HG03196 (cell line): Measurements from ENCODE around the gene DPEP1.
"Not testable (repeated sequence)": the region's sequence is repeated elsewhere in the genome, so short reads cannot be mapped to it uniquely, and the experiment has no call there.

ENCODE experiments used
- ATAC-seq: cut with Tn5 transposase; IDR thresholded peaks from one replicate; pipeline ENCODE4 v1.9.1; 2021; ENCODE audit not compliant: unreplicated experiment

Gene DPEP1

DNA sequence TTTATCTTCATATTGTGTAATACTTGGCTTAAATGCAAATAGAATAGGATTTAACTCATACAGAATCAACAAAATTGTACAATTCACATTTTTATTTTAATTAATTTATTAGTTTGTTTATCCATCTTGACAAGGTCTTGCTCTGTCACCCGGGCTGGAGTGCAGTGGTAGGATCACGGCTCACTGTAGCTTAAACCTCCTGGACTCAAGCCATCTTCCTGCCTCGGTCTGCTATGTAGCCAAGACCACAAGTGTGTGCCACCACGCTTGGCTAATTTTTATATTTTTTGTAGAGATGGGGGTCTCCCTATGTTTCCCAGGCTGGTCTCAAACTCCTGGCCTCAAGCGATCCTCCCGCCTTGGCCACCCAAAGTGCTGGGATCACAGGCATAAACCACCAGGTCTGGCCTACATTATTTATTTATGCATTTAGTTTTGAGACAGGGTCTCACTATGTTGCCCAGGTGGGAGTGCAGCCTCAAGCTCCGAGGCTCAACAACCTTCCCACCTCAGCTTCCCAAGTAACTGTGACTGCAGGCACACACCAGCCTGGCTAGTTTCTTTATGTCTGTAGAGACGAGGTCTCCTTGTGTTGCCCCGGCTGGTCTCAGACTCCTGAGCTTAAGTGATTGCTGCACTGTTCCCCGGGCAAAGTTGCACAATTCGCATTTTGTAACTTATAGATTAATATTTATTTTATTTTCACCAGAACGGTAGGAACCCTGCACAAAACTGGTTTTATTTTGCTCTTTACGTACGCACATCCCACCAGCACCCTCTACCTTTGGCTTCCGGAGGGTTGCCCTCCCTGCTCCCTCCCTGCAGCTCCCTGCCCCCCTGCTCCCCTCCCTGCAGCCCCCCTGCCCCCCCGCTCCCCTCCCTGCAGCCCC lies 4.9 kb downstream of the DPEP1 start:
- no peak for ATAC-seq

DNA sequence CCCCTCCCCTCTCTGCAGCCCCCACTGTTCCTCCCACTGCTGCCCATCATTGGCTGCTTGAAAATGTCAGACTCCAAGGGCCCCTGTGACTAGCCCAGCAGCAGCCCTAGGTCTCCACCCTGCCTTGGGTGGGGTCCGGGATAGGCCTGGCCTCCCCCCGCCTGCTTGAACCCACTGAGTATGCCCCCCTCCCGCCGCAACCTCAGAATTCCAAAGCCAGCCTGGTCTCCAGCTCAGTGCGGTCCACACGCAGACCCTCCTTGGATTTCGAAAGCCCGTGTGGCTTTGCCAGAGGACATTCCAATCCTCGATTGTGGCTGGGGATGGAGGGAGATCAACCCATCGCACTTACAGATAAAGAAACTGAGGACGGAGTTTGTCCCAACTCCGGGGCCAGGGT lies 6.4 kb downstream of the DPEP1 start:
- no peak for ATAC-seq

DNA sequence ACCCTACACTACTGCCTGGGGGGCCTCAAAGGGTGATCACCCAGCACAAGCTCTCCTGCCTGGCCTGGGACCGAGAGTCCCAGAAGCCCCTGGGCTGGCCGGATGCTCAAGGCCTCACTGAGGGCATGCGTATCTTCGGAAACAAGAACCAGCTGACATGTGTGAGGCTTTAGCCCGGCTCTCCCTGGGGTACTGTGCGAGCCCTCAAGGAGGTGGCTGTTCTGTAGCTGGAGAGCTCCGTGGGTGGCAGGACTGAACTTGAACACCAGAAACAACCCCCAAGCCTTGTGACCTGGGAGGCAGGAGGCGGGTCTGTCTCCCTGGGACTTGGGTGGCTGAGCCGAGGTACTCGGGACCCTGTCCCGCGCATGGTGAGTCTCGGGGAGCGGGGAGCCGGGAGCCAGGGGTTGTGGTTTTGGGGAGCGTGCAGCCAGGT lies 7.0 kb downstream of the DPEP1 start:
- no peak for ATAC-seq

DNA sequence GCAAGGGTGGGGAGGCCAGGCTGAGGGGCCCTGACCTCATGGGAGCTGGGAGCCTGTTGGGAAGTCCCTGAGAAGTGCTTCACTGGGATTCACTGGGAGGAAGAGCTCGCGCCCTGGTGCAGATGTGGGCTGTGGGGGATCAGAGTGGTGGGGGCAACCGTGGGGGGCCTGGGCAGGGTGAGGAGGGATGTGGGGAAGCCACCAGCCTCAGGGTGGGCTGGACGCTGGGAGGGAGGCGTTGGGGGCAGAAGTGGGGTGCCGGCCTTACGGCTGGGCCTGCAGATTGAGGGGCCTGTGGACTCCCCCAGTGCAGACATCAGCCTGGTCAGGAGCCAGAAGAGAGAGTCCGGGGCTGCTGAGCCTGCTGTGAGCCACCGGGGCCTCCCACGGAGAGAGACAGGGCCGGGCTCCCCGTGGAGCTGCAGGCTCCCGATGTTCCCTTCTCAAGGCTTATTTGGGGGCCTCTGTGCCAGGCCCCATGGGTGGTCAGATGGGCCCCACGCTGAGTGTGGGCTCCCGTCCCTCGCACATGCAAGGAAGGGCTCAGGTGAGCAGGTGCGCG lies 7.8 kb downstream of the DPEP1 start:
- no peak for ATAC-seq

DNA sequence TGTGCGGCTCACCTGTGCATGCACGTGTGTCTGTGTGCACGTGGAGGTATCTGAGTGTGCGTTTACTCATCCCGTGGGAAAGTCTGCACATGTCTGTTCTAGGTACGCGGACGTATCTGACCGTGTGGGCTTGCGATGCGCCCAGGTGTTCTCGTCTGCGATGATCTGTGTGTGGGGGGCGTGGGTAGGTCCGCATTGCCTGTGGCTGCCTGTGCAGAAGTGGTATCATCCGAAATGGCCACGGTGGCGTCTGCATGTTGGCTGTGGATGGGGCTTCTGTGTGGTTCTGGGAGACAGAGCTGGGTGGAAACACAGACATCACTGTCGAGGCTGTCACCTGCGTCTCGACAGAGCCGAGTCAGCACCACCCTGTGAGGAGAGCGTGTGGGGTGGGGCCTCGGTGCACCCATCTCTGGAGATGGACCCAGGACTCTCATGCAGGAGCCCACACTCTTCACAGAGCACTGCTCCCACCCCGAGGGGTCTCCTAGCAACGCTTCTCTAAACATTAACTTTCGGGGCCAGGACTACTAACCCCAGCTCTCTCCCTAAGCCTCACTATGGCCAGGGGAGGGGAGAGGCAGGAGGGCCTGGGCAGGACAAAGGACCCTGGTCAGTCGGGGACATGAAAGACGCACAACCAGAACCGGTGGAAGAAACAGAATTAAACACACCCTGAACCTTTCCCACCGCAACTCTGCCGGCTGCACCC lies 8.4 kb downstream of the DPEP1 start:
- no peak for ATAC-seq

DNA sequence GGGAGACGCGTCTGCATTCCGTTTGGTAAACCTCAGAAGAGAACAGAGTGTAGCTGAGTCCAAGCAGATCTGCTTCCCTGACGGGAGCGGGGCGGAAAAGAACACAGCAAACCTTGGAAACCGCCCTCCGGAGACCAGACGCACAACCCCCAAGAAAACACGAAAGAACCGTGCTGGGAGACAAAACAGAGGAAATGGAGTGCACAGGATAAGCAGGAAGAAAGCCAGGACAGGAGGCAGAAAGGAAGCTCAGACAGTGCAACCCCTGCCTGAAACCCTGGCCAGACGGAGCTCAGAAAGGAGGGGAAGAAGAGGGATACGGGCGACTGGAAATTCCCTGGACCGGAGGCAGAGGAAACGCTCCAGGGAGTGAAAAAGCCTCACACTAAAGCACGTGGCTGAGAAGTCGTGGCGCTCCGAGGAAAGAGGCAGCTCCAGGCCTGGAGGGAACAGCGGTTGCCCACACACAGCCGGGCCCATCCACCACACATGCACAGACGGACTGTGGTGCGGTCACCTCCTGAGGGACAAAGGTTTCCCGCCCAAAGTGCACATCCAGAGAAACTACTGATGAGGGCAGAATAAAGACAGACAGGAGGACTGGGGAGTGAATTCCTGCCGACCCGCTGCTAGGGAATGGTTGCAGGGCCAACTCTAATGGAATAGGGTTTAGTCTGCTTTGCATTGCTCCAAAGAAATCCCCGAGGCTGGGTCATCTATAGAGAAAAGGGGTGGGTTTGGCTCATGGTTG lies 10.2 kb downstream of the DPEP1 start:
- no peak for ATAC-seq

DNA sequence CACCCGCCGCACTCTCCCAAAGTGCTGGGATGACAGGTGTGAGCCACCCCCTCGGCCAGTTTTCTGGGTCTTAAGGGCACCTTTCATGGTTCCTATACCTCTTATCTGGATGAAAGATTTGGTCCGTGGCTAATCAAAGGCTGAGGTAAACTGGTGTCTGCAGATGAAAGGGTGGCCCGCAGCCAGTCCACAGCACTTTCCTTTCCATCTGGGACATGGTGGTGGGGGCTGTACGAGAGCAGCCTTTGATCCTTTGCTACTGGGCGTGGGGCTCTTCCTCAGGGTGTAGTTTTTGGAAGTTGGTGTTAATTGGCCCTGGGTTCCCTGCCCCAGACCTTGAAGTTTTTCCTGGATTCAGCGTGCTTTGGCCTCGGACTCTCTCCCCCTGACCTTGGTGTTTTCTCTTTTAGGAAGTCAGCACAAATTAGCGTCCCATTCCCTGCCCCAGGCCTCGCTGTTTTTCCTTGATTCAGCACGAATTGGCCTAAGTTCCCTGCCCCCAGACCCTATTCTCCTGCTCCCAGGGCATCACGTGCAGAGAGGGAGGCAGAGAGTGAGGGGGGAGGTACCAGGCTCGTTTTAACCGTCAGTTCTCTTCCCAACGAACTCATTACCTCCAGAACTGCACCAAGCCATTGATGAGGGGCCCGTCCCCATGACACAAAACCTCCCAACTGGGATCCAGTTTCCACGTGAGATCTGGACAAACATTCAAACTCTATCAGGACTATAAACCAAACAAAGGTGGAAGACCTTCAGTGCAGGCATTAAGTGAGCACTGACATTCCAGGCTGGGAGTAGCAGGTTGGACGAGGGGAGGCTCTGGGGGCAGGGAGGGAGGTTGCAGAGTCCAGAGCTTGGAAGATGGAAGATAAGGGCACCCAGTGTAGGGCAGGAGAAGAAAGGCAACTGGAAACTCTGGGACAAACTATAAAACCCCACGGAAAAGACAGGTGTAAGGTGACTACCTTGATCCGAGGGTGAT lies 11.6 kb downstream of the DPEP1 start:
- ATAC-seq, result no peak

DNA sequence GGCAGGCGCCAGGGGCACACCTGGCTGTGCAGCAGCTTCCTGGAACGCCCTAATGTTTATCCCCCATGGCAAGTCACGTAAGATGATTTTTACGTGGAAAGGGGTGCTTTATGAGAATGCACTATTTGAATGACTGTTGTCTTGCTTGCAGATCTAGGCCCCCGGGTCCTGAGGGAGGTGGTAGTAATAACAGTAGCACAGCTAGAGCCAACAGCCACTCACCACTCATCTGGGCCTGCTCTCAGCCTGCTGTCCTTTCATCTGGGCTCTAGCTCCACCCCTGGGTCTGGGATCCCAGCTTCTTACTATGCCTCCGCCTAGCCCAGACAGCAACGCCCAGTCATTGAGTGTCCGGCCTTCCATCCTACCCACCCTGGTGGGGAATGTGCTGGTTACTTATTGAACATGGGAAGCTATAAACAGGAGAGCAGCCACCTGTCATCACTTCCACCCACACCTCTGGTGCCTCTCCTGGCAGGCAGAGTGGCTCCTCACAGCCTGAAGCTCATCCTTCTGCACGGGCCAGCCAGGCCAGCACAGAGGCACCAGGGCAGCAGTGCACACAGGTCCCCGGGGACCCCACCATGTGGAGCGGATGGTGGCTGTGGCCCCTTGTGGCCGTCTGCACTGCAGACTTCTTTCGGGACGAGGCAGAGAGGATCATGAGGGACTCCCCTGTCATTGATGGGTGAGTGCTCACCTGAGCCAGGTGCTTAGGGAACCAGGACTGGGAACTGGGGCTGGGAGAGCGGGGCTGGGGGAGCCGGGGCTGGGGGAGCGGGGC lies 16.6 kb downstream of the DPEP1 start:
- no peak for ATAC-seq

DNA sequence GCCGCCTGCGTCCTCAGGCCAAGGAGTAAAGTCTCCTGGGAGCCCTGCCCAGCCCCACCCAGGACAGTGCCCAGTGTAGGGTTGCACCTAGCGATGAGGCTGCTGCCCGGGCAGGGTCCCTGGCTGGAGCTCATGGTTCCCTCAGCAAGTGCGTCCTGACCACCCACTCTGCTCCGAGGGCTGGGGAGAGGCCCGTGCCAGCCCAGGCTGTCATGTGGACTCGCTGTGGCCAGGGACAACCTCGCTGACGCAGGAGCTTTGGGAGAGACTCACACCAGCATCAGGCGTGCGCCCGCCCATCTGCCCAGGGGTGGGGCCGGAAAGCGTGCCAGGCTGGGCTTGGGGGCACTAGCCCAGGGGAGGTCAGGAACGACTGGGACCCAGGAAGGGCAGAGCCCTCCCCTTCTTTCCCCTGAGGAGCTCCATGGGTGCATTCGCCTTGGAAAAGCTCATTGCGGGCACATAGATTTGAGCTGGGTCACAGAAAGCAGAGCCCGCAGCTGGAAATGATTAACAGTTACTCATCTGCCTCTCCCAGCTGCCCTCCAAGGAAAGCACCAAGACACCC lies 19.7 kb downstream of the DPEP1 start:
- ATAC-seq, result no peak

DNA sequence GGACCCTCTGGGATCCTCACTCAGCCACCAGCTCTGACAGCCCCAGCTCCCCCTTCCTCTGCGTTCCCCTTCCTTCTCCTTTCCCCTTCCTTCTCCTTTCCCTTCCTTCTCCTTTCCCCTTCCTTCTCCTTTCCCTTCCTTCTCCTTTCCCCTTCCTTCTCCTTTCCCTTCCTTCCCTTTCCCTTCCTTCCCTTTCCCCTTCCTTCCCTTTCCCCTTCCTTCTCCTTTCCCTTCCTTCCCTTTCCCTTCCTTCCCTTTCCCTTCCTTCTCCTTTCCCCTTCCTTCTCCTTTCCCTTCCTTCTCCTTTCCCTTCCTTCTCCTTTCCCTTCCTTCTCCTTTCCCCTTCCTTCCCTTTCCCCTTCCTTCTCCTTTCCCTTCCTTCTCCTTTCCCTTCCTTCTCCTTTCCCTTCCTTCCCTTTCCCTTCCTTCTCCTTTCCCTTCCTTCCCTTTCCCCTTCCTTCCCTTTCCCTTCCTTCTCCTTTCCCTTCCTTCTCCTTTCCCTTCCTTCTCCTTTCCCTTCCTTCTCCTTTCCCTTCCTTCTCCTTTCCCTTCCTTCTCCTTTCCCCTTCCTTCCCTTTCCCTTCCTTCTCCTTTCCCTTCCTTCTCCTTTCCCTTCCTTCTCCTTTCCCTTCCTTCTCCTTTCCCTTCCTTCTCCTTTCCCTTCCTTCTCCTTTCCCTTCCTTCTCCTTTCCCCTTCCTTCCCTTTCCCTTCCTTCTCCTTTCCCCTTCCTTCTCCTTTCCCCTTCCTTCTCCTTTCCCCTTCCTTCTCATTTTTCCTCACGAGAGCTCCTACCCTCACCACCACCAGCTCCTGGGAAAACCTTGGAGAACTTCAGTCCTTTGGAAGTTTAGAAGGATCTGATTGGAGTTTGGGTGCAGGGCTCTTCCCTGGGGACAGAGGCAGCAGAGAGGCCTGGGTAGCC lies 21.3 kb downstream of the DPEP1 start:
- ATAC-seq, result not testable (repeated sequence)

DNA sequence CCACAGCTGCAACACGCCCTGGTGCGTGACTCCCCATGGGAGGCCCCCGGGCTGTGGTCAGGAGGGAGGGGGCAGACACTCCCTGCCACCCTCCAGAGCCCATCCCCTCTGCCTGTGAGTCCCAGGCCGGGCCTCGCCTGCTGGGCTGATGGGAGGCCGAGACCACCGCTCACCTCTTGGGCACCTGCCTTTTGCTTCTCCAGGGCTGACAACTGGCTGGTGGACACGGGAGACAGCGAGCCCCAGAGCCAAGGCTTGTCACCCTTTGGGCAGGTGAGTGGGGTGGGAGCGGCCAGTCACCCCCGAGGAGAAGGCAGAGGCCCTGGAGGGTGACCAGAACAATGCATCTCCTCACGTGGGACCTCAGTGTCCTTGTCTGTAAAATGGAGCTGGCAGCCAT lies 23.2 kb downstream of the DPEP1 start:
- ATAC-seq, result no peak

DNA sequence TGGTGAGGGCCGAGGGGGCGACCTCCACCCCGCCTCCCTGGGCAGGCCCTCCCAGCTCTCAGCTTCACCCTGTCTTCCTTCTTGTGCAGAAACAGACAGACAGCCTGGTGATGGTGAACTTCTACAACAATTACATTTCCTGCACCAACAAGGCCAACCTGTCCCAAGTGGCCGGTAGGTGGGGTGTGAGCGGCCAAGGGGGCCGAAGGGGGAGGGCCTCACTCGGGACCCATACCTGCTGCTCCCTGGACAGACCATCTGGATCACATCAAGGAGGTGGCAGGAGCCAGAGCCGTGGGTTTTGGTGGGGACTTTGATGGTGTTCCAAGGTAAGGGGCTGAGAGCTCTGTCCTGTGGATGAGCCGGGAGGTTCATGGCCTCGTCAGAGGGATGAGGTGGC lies 23.9 kb downstream of the DPEP1 start:
- ATAC-seq, result no peak

DNA sequence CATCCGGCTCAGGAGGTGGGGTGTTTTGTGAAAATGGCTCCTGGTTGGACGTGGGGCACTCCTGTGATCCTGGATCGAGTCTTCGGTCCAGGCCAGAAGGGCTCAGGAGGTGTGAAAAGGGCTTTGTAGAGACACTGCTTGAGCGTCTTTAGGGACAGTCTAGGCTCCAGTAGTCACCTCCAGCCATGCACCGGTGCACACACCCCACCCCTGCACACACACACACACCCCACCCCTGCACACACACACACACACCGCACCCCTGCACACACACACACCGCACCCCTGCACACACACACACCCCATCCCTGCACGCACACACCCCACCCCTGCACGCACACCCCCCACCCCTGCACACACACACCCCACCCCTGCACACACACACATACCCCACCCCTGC lies 25.0 kb downstream of the DPEP1 start:
- no peak for ATAC-seq

DNA sequence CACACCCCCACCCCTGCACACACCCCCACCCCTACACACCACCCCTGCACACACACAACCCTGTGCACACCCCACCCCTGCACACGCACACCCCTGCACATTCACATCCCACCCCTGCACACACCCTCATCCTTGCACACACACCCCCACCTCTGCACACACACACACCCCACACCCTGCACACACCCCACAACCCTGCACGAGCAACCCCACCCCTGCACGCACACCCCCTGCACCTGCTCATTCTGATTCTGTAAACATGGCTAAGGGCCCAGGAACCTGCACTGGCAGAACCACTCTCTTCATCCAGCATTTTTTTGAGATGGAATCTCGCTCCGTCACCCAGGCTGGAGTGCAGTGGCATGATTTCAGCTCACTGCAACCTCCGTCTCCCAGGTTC lies 25.9 kb downstream of the DPEP1 start:
- no peak for ATAC-seq

DNA sequence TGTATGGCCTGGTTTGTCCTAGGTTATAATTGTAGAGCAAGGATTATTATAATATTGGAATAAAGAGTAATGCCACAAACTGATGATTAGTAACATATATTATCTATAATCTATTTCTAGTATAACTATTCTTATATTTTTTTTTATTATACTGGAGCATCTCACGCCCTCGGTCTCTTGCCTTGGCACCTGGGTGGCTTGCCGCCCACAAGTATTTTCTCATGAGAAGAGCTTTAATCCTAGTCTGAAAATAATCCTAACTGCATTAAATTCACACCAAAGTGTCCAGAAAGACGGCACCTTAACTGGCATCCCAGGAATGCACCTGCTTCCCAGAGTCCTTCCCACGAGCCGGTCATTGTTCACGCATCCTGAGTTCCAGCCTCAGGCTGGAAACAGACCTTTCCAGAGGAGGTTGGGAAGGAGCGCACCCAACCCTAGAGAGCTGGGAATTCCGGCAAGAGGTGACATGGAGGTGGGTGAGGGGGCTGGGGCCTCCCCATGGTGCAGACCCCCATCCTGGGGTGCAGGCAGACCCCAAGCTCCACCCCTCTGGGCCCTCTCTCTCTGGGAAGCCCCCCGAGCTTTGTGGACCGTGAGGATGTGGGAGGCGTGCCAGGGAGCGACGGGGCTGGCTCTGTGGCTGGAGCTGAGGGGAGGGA lies 28.1 kb downstream of the DPEP1 start:
- no peak for ATAC-seq

DNA sequence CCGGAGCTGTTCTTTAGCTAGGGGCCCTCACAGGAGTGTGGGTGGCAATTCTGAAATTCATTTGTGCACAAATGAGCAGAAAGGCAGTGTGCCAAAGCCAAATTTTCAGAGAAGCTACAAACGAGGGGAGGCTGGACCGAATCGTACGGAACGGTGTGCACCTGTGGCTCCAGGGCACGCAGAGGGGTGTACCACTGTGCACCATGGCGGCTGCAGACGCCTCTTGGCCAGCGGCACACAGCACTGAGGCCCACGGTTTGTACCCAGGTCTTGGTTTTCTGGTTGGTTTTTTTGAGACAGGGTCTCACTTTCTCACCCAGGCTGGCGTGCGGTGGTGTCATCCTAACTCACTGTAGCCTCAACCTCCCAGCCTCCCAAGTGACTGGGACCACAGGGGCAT lies 29.1 kb downstream of the DPEP1 start:
- ATAC-seq, result no peak

DNA sequence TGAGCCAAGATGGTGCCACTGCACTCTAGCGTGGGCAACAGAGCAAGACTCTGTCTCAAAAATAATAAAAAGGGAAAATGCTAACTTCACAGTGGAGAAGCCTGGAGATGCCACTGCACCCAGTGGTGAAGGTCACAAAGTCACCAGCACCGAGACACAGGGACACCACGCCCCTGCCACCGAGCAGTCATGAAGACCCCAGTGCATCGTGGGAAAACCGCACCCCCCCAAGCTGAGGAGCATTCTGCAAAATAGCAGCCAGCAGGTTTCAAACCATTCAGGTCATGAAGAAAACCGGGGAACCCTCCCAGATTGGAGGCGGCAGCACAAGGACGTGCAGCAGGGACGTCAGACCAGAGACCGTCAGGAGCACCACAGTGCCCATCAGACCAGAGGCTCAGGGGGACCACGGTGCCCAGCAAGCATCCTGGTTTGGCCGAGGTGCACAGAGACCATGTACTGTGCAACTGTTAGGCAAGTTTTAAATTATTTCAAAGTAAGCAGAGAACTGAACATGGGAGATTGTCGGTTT lies 30.4 kb downstream of the DPEP1 start:
- ATAC-seq, result no peak
